H54 (cell line): ENCODE measurements around the gene SSU72.
"Not testable (repeated sequence)": the region's sequence is repeated elsewhere in the genome, so short reads cannot be mapped to it uniquely, and the experiment has no call there.

Source experiments
- DNase-seq: peaks from one replicate; pipeline ENCODE4 v3.0.0; 2011; ENCODE audit warnings: low spot score, mixed read lengths; ENCODE audit not compliant: insufficient read length
- FAIRE-seq: peaks from 3 replicates; lab custom pipeline; 2011; peaks lifted over from hg19 to GRCh38; lab: Jason Lieb, UNC
- POLR2A ChIP-seq: IDR thresholded peaks from 2 replicates; pipeline ENCODE4 v1.6.1; 2011; ENCODE audit warnings: low read depth, mild to moderate bottlenecking, low read length

Gene SSU72

DNA sequence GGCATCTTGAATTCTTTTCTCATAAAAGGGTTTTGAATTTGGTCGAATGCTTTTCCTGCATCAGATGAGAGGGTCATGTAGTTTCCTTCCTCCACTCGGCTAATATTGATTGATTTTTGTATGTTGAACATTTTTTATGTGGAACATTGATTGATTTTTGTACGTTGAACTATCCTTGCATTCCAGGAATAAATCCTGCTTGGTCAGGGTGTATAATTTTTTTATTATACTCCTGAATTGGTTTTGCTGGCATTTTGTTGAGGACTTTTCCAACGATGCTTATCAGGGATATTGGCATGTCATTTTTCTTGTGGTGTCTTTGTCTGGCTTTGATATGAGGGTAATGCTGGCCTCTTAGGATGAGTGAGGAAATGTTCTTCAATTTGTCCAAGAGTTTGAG lies 42.7 kb downstream of the SSU72 start:
- no peak for TF ChIP-seq POLR2A
- no peak for FAIRE-seq
- DNase-seq = no peak

DNA sequence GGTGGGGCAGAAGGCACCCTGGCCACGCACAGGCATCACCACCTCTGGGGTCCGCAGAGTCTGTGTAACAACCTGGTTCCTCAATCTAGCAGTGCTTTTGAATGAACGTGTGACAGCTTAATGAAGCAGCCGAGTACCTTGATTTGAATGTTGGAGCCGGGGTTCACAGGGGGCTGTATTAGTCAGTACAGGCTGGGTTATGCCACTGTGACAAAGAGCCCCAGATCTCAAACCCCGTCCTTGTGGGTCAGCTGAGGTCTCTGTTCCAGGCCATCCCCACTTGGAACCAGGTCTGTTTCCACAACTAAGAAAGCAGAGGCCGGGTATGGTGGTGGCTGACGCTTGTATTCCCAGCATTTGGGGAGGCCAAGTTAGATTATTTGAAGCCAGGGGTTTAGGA lies 44.7 kb downstream of the SSU72 start:
- no peak for TF ChIP-seq POLR2A
- DNase-seq = no peak
- FAIRE-seq = no peak

DNA sequence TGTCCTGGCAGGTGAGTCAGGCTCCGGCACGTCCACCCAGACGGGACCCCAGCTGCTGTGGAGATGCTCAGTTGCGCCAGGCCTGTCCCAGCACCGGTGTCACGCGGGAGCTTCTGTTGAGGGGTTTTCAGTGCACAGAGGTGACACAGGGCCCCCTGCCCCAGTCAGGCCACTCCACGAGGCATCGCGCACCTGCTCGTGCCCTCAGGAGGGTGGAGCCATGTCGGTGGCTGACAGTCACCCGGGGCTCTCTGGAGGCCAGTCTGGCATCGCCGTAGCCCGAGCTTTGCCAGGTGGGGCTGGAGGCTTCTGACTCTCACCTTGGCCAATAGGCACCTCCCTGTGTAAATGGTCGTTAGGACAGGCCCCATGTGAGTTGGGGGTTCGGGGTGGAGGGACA lies 45.3 kb downstream of the SSU72 start:
- FAIRE-seq (no peak), DNase-seq (no peak)
- no peak for TF ChIP-seq POLR2A

- FAIRE-seq (no peak), DNase-seq (no peak)
- TF ChIP-seq POLR2A = no peak
These were observed 46.1 kb downstream of the SSU72 start for GRCh38 chr1:1528301-1529267.

- FAIRE-seq = no peak
- TF ChIP-seq POLR2A = no peak
These were observed 47.4 kb downstream of the SSU72 start for GRCh38 chr1:1527092-1527816.

GRCh38 chr1:1526476-1526875 lies 48.2 kb downstream of the SSU72 start:
- DNase-seq, FAIRE-seq: not testable (repeated sequence)

More at GRCh38 chr1:1527092-1527816, 47.4 kb downstream of the SSU72 start:
- DNase-seq = no peak

DNA sequence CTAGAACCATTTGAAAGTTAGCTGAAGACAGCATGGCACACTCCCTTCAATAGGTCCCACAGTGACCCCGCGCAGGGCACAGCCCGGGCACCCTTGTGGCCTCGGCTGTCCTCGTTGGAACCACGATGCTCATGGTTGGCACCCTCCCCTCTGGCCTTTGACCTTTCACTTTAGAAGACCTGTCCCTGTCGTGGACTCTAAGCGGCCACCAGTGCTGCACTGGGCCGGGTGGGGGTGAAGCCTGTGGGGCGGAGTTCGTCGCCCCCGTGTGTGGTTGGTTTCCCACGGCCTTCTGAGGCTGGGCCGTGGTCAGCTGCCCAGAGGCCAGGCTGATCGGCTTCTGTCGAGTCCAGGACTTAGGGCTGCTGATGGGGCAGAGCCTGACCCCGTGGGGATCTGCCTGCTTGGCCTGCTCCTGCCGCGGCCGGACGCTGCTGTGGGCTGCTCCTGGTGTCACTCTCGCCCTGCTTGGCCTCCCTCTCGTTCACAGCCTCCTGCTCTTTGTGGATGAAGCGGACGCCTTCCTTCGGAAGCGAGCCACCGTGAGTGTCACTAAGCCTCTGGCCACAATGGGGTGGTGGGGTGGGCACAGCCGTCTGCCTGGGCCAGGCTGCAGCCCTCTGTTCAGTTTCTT lies 49.8 kb downstream of the SSU72 start:
- FAIRE-seq = not testable (repeated sequence)

DNA sequence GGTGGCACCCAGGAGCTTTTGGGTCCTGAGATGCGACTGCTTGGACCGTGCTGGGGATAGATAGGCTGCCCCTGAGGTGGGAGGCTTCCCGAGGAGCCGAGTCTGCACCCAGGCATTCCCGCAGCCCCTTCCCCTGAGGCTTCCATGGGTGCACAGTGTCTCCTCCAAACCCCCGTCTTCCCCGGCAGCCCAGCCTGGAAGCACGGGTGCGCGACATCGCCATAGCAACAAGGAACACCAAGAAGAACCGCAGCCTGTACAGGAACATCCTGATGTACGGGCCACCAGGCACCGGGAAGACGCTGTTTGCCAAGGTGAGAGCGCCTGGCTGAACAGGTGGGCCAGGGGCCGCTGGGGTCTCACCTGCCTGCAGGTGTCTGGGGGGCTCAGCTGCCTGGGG lies 51.0 kb downstream of the SSU72 start:
- DNase-seq, FAIRE-seq: not testable (repeated sequence)

More for the DNA sequence above, 49.8 kb downstream of the SSU72 start:
- DNase-seq = not testable (repeated sequence)

DNA sequence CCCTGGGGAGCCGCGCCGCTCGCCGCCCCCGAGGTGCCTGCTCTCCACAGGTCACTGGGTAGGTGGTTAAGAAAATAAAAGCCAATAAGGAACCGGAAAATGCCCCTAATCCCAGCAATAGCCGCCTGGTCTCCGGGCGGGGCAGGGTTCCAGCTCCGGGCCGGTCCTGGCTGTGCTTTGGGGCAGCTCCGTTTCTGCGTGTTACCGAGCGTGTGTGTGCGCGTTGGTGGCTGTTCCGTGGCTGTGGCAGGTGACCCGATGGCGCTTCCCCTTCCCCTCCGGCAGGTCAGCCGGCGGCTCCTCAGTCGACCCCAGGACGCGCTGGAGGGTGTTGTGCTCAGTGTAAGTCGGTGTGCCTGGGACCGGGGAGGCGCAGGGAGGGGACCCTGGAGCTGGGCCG lies 51.4 kb downstream of the SSU72 start:
- not testable (repeated sequence) for DNase-seq, FAIRE-seq

DNA sequence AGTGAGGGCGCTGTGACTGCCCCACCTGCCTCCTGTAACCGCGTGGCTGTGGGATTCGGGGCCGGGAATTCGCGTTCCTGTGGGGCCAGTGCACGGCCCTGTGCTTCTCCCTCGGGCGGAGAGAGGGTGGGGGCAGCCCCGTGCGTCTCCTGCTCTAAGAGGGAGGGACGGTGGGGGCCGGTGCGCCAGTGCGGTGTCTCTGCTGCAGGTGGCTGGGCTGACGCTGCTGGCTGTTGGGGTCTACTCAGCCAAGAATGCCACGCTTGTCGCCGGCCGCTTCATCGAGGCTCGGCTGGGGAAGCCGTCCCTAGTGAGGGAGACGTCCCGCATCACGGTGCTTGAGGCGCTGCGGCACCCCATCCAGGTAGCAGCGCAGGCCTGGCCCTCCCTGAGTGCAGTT lies 52.1 kb downstream of the SSU72 start:
- DNase-seq, FAIRE-seq: not testable (repeated sequence)

GRCh38 chr1:1521331-1521730 lies 53.3 kb downstream of the SSU72 start:
- TF ChIP-seq POLR2A = no peak
- FAIRE-seq = no peak
- no peak for DNase-seq

DNA sequence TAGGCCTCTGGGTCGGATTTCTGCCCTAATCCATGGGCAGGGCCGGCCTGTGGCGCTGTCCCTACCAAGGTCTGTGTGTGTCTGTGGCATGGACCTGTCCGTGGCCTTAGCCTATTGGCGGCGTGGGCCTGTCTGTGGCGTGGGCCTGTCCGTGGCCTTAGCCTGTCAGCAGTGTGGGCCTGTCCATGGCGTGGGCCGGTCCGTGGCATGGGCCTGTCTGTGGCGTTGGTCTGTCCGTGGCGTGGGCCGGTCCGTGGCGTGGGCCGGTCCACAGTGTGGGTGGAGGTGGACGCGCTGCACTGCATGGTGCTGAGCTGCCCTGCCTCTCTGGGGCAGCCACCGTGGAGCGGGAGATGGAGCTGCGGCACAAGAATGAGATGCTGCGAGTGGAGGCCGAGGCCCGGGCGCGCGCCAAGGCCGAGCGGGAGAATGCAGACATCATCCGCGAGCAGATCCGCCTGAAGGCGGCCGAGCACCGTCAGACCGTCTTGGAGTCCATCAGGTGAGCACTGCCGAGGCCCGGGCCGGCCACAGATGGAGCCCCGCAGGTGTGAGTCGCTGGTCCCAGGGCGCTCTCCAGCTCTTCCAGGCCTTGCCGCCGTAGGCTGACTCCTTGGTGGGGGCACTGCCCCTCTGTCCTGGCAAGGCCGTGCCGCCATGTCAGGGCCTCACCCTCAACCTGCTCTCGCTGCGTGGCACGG lies 54.7 kb downstream of the SSU72 start:
- not testable (repeated sequence) for FAIRE-seq, DNase-seq

DNA sequence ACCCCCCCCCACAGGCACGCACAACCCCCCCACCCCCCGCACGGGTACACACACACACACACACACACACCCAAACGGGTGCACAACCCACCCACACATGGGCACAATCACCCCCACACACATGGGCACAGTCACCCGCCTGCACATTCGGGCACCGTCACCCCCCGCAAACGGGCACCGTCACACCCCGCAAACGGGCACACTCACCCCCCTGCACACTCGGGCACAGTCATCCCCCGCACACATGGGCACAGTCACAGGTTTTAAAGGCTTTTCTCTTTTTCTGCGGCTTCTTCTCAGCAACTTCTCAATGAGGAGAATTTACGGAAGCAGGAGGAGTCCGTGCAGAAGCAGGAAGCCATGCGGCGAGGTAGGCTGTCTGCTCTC lies 56.0 kb downstream of the SSU72 start:
- FAIRE-seq, DNase-seq: not testable (repeated sequence)
